ENCODE results near the gene ETFA.
A peak's percentile ranks its signal among the peaks of the same experiment; 100 is the strongest.

Gene ETFA

GRCh38 chr15:76337696-76338485, 26.6 kb upstream of the ETFA start:
- TF ChIP-seq, protein P1, sequence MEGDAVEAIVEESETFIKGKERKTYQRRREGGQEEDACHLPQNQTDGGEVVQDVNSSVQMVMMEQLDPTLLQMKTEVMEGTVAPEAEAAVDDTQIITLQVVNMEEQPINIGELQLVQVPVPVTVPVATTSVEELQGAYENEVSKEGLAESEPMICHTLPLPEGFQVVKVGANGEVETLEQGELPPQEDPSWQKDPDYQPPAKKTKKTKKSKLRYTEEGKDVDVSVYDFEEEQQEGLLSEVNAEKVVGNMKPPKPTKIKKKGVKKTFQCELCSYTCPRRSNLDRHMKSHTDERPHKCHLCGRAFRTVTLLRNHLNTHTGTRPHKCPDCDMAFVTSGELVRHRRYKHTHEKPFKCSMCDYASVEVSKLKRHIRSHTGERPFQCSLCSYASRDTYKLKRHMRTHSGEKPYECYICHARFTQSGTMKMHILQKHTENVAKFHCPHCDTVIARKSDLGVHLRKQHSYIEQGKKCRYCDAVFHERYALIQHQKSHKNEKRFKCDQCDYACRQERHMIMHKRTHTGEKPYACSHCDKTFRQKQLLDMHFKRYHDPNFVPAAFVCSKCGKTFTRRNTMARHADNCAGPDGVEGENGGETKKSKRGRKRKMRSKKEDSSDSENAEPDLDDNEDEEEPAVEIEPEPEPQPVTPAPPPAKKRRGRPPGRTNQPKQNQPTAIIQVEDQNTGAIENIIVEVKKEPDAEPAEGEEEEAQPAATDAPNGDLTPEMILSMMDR (IDR thresholded peaks at IDR 0.05; ENCODE audit: insufficient read depth, low read length, missing control alignments): no peak
- no peak for DNase-seq (ENCODE audit: low read depth, low spot score)
- H3K4me3 ChIP-seq (ENCODE audit: low read depth, low read length): peak overlapping the region; percentile 62
- POLR2A ChIA-PET: interaction anchor here (2.3 kb wide), 1 partner anchor 8 kb away, joined by 16 read pairs; no protein-coding TSS in a partner anchor
- CTCF ChIA-PET: interaction anchor here (1.4 kb wide), 2 partner anchors 10 to 150 kb away, joined by 3 to 4 read pairs; no protein-coding TSS in a partner anchor

GRCh38 chr15:76337059-76337695, 25.9 kb upstream of the ETFA start:
- TF ChIP-seq, protein P1 (IDR thresholded peaks at IDR 0.05; ENCODE audit: insufficient read depth, low read length, missing control alignments): no peak
- CTCF ChIA-PET: interaction anchor here (1.4 kb wide), 2 partner anchors 10 to 149 kb away, joined by 3 to 4 read pairs; no protein-coding TSS in a partner anchor
- POLR2A ChIA-PET: interaction anchor here (2.3 kb wide), 1 partner anchor 9 kb away, joined by 16 read pairs; no protein-coding TSS in a partner anchor
- peak overlapping the region; percentile 62 for H3K4me3 ChIP-seq (ENCODE audit: low read depth, low read length)
- no peak for DNase-seq (ENCODE audit: low read depth, low spot score)

GRCh38 chr15:76336254-76337058, 25.2 kb upstream of the ETFA start, which contains the start of gene ISL2:
ISL2 (plus strand) TSS chr15:76336773; CDS start chr15:76336884, 111 bp downstream.
- ChIA-PET POLR2A (interaction anchor here (0.7 to 2.3 kb wide), 5 partner anchors 9 to 595 kb away, joined by 3 to 16 read pairs (median 3); partner anchors contain the start of gene ETFA), CTCF (interaction anchor here (1.2 to 1.7 kb wide), 5 partner anchors 10 to 530 kb away, joined by 3 to 6 read pairs (median 3); no protein-coding TSS in a partner anchor)
- H3K4me3 ChIP-seq (ENCODE audit: low read depth, low read length): peak within 1 kb of the TSS; percentile 62
- peak; percentile 81 for DNase-seq (ENCODE audit: low read depth, low spot score)
- TF ChIP-seq, protein P1 (IDR thresholded peaks at IDR 0.05; ENCODE audit: insufficient read depth, low read length, missing control alignments): no peak

DNA sequence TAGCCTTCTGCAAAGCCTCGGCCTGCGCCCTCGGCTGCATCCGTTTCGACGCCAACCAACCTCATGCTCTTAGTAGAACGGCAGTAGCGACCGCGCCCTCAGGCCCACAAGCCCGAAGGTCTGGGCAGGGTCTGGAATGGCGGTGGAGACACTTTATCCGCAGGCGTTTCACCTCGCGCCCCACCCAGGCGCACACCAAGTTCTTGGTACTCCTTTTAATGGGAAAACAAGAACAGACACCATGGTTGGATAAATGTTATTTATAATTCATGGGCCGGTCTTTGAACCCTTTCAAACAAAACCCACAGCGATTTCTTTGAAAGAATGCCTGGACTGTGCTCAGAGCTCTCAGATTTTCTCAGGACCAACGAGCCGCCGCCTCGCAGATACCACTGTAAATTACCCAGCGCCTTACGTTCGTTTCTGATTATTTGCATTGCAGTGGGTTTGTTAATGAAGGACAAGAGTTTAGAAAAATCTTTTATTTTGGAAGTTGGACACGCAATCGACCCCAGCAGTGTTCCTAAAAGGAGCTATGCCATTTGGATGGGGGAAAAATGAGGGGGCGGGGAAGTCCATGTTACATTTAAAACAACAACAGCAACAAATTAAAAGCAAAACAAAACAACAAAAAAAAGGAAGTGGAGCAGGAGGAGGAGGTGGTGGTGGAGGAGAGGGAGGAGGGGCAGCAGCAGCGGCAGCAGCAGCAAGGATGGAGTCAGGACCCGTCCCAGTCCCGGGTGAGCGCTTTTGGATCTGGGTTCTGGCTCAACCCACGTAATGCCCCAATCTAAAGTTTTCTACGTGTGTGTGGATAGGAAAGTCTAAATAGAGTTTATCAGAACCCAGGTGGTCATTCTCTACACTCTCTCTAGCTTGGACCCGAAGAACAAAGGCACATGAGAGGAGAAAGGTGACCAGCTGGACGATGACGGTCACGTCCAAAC, 24.3 kb upstream of the ETFA start:
- ChIA-PET POLR2A (interaction anchor here (0.7 to 2.3 kb wide), 5 partner anchors 10 to 596 kb away, joined by 3 to 16 read pairs (median 3); partner anchors contain the start of gene ETFA), CTCF (interaction anchor here (1.1 to 1.7 kb wide), 5 partner anchors 11 to 531 kb away, joined by 3 to 6 read pairs (median 3); no protein-coding TSS in a partner anchor)
- TF ChIP-seq, protein P1 (IDR thresholded peaks at IDR 0.05; ENCODE audit: insufficient read depth, low read length, missing control alignments): no peak
- H3K4me3 ChIP-seq (ENCODE audit: low read depth, low read length): peak overlapping the region; percentile 62
- no peak for DNase-seq (ENCODE audit: low read depth, low spot score)
